MCF 10A (cell line): ENCODE results near the gene ADAMTSL1. TPM values are rescaled to one million over a fixed set of nuclear protein-coding genes. Genes with fewer than 3 reads are reported as not detected.
A peak's percentile ranks its signal among the peaks of the same experiment; 100 is the strongest.

Experiments used
- BruUV-seq: library from RNA; stranded (reverse); fragments of 400-500 nt; replicated peaks from 2 replicates; lab custom pipeline; 2021; lab: Mats Ljungman, UMichigan
- CTCF ChIA-PET: fragments of 300-600 bp; sonication (Branson Sonifier 250); formaldehyde crosslinking; extraction: SDS; loops from one replicate; lab custom pipeline; 2021; ENCODE audit warnings: antibody characterized with exemption, inconsistent platforms; lab: Yijun Ruan, JAX
- POLR2A ChIA-PET: fragments of 300-600, 350-650 bp; sonication (Branson Sonifier 250); formaldehyde crosslinking; extraction: SDS; loops from one replicate; lab custom pipeline; 2020; ENCODE audit warnings: antibody characterized with exemption, inconsistent platforms; lab: Yijun Ruan, JAX
- DNase-seq: peaks from one replicate; pipeline ENCODE4 v3.0.0-alpha.2; 2018; ENCODE audit not compliant: unreplicated experiment
- H3K27ac Mint-ChIP-seq: one replicate; pipeline ENCODE4 v1.8.0; 2022; ENCODE audit warnings: mild to moderate bottlenecking, low read depth, mixed read lengths; ENCODE audit not compliant: unreplicated experiment
- H3K27me3 Mint-ChIP-seq: one replicate; pipeline ENCODE4 v1.8.0; 2022; ENCODE audit warnings: mixed read lengths; ENCODE audit not compliant: insufficient read depth, unreplicated experiment
- H3K36me3 Mint-ChIP-seq: one replicate; pipeline ENCODE4 v1.8.0; 2022; ENCODE audit warnings: mild to moderate bottlenecking, moderate library complexity, mixed read lengths; ENCODE audit not compliant: insufficient read depth, unreplicated experiment
- H3K4me1 Mint-ChIP-seq: one replicate; pipeline ENCODE4 v1.8.0; 2022; ENCODE audit warnings: mixed read lengths; ENCODE audit not compliant: insufficient read depth, unreplicated experiment
- H3K4me3 Mint-ChIP-seq: one replicate; pipeline ENCODE4 v1.8.0; 2022; ENCODE audit warnings: mild to moderate bottlenecking, moderate library complexity, mixed read lengths; ENCODE audit not compliant: unreplicated experiment
- H3K9me3 Mint-ChIP-seq: one replicate; pipeline ENCODE4 v1.8.0; 2022; ENCODE audit warnings: mixed read lengths; ENCODE audit not compliant: unreplicated experiment
- CTCF ChIP-seq: fragments of 200-600 bp; IDR thresholded peaks from one replicate; pipeline ENCODE4 v1.8.0; 2022; ENCODE audit warnings: antibody characterized with exemption, mild to moderate bottlenecking; ENCODE audit not compliant: unreplicated experiment
- intact Hi-C: fragments of 100-400 bp; cut with micrococcal nuclease; formaldehyde crosslinking; loops from 2 replicates; pipeline ENCODE4 v1.14.1; 2022
- total RNA-seq: library from RNA; stranded (reverse); gene quantifications from 2 replicates; pipeline ENCODE4 v1.2.3, GENCODE V29; 2022

The ADAMTSL1 gene
- total RNA-seq, 1 experiment from 2014 or later: not detected

DNA sequence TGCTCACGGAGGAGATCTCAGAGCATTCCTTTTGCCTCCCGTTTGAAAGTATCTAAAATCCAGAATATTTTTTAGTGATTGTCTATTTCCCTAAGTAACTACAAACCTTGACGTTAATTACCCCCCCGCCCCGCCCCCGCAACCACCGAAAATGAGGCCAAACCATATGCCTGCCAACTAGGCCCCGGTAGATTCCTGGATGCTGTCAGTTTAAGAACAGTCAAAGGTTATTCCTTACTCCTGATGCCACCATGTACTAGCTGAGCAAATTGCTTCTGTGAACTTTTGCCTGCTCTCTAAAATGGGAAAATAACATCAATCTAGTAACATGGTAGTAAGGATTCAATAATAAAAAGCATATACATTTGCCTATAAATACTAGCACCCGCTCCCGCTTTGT lies 314.3 kb downstream of the ADAMTSL1 start:
- no TSS peak for BruUV-seq
- H3K4me1 Mint-ChIP-seq: no peaks in the 10 kb centered on the region
- no peak overlapping the region for H3K27ac Mint-ChIP-seq
- CTCF ChIA-PET: interaction anchor here (0.7 kb wide), 1 partner anchor 978 kb away, joined by 6 read pairs; no protein-coding TSS in a partner anchor
- no peaks in the 10 kb centered on the region for H3K9me3 Mint-ChIP-seq
- H3K27me3 Mint-ChIP-seq: no peaks in the 10 kb centered on the region
- no peak overlapping the region for H3K4me3 Mint-ChIP-seq
- no peak for DNase-seq
- TF ChIP-seq CTCF: no peak
- intact Hi-C loops: no loop called here
- POLR2A ChIA-PET: no interaction called here
- no peaks in the 10 kb centered on the region for H3K36me3 Mint-ChIP-seq

DNA sequence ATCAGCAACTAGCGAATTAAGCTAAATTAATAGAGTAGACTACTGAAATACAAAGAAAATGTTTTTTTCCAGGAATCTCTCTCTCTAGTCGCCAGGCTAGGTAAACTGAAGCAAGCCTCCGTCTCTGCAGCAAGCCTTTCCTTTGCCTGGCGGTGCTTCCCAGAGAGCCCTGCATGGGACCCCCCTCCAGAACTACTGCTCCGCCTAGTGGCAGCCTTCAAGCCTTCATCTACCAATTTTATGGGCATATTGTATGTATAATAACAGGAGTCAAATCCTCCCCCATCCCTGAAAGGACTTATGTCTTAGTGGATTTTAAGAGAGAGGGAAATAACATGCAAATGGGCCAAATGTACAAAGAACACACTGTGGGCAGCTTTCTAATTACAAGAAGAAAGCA lies 317.1 kb downstream of the ADAMTSL1 start:
- H3K4me3 Mint-ChIP-seq: no peak overlapping the region
- peak; percentile 20 for TF ChIP-seq CTCF
- no peaks in the 10 kb centered on the region for H3K36me3 Mint-ChIP-seq
- peak; percentile 46 for DNase-seq
- BruUV-seq: no TSS peak
- H3K27ac Mint-ChIP-seq: no peak overlapping the region
- no peaks in the 10 kb centered on the region for H3K4me1 Mint-ChIP-seq
- H3K9me3 Mint-ChIP-seq: no peaks in the 10 kb centered on the region
- CTCF ChIA-PET: interaction anchor here (0.7 to 1.6 kb wide), 6 partner anchors 9 to 535 kb away, joined by 3 to 5 read pairs (median 3); no protein-coding TSS in a partner anchor
- no peaks in the 10 kb centered on the region for H3K27me3 Mint-ChIP-seq
- POLR2A ChIA-PET: interaction anchor here (0.7 to 0.9 kb wide), 2 partner anchors 18 to 67 kb away, joined by 3 read pairs; no protein-coding TSS in a partner anchor
- intact Hi-C loops: no loop called here

DNA sequence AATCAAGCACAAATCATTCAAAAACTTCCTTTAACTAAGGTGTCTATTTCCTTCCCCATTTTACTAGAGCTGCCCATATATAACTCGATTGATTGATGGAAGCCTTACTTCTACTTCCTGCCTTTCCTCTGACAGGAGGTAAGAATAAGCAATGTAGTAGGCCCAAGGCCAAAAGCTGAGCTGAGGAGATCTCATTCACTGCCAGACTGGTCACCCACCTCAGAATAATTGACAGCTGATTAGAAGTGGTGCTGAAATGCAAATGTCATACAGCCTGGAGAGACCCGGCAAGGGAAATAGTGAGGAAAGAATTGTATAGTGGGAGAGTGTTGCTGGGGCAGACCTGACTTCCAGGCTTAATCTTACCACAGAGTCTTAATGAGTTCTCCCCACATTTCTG lies 319.2 kb downstream of the ADAMTSL1 start:
- ChIA-PET CTCF (interaction anchor here (0.6 to 2.5 kb wide), 4 partner anchors 71 to 537 kb away, joined by 3 to 9 read pairs (median 3); no protein-coding TSS in a partner anchor), POLR2A (no interaction called here)
- TF ChIP-seq CTCF: no peak
- no peak overlapping the region for H3K27ac Mint-ChIP-seq
- no peaks in the 10 kb centered on the region for H3K27me3 Mint-ChIP-seq
- no peak overlapping the region for H3K4me3 Mint-ChIP-seq
- H3K36me3 Mint-ChIP-seq: no peaks in the 10 kb centered on the region
- no peaks in the 10 kb centered on the region for H3K9me3 Mint-ChIP-seq
- DNase-seq: no peak
- intact Hi-C loops: no loop called here
- no peaks in the 10 kb centered on the region for H3K4me1 Mint-ChIP-seq
- BruUV-seq: no TSS peak

DNA sequence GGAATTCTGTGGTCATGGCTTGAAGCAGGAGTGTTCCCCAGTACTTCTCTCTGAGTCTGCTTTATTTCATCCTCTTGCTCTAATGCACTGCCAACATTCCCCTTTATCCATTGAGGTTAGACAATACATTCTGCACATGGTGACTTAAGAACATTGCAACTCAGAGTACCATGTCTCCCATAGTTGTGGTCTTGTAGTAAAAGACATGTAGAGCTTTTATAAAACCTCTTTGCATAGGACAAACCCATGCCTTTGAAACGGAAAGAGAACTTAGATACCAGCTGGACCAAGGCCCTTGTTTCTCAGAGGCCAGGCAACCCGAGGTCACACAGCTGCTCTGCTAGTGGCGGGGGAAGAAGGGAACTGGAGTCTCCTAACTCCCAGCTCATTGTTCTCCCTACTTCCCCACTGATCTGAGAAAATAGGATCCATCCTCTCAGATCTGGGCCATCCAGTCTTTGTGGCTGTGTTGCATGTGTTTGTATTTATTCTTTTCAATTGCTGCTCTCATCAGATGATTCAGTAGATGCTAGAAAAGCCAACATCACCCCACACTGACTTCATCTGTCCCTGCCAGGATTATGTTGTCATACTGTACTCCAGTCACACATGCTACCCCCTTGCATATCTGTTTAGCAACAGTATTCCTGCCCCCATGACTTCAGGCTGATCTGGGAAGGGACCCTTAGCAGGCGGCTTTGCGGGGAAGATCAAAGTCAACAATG lies 322.2 kb downstream of the ADAMTSL1 start:
- Mint-ChIP-seq H3K36me3 (no peaks in the 10 kb centered on the region), H3K27me3 (no peaks in the 10 kb centered on the region), H3K4me3 (no peak overlapping the region), H3K4me1 (no peaks in the 10 kb centered on the region), H3K9me3 (no peaks in the 10 kb centered on the region), H3K27ac (no peak overlapping the region)
- DNase-seq: no peak
- TF ChIP-seq CTCF: no peak
- BruUV-seq: no TSS peak
- POLR2A ChIA-PET: no interaction called here
- CTCF ChIA-PET: no interaction called here
- intact Hi-C loops: no loop called here
